HCT116 (cell line): ENCODE data around the gene CPA5. TPM values are rescaled to one million over a fixed set of nuclear protein-coding genes. Genes with fewer than 3 reads are reported as not detected.

Experiments
- ATAC-seq: fragments of 200-7000 bp; cut with Tn5 transposase; 2 replicates; pipeline ENCODE4 v1.9.1; 2020; ENCODE audit warnings: mild to moderate bottlenecking, moderate library complexity
- BruUV-seq: library from RNA; stranded (reverse); fragments of 400-500 nt; replicated peaks from 2 replicates; lab custom pipeline; 2021; lab: Mats Ljungman, UMichigan
- CTCF ChIA-PET: fragments of 300-600 bp; sonication (Branson Sonifier 250); formaldehyde crosslinking; loops from one replicate; lab custom pipeline; 2021; ENCODE audit warnings: antibody characterized with exemption; lab: Charles Lee
- POLR2A ChIA-PET: fragments of 300-600, 350-600 bp; sonication (Branson Sonifier 250); formaldehyde crosslinking; loops from one replicate; lab custom pipeline; 2021; ENCODE audit warnings: antibody characterized with exemption; lab: Charles Lee
- RAD21 ChIA-PET, 2 experiments: fragments of 300-600 bp; sonication (Branson Sonifier 250); formaldehyde crosslinking; loops; one replicate each; lab custom pipeline; 2023; ENCODE audit warnings: low total read pairs in 2 of 2; ENCODE audit not compliant: uncharacterized antibody in 2 of 2, unreplicated experiment in 2 of 2, low non-redundant PET in 1 of 2; lab: Charles Lee
- DNase-seq: peaks from one replicate; pipeline ENCODE4 v3.0.0-alpha.2; 2010; ENCODE audit warnings: low read depth, low spot score
- H2AFZ ChIP-seq: fragments of 200-600 bp; shearing (Covaris generic), sonication (generic); 2 replicates; pipeline ENCODE4 v1.6.1; 2017; ENCODE audit warnings: low read depth, mixed run types, mixed read lengths, antibody characterized with exemption, low read length; ENCODE audit not compliant: poor library complexity, severe bottlenecking
- H3K27ac ChIP-seq: 2 replicates; pipeline ENCODE4 v1.5.1; 2012; ENCODE audit warnings: low read depth, low read length
- H3K27me3 ChIP-seq: fragments of 200-600 bp; sonication (generic); 2 replicates; pipeline ENCODE4 v1.6.1; 2016; ENCODE audit warnings: mixed run types, low read length, mixed read lengths; ENCODE audit not compliant: insufficient read depth
- H3K36me3 ChIP-seq, 2 experiments: fragments of 200-500 bp in 1 of 2; fragments of 200-600 bp in 1 of 2; sonication (Bioruptor generic) in 1 of 2; sonication (generic) in 1 of 2; 2 replicates each; pipeline versions ENCODE4 v1.5.1 to v1.6.1; 2014 to 2016; ENCODE audit warnings: low read length in 2 of 2, inconsistent platforms in 1 of 2, mixed read lengths in 1 of 2, mixed run types in 1 of 2; ENCODE audit not compliant: insufficient read depth in 2 of 2, control insufficient read depth in 1 of 2
- H3K4me1 ChIP-seq, 2 experiments: fragments of 200-600 bp in 1 of 2; sonication (generic) in 1 of 2; 2 replicates each; pipeline versions ENCODE4 v1.5.1 to v1.6.1; 2012 to 2017; ENCODE audit warnings: low read length in 2 of 2, inconsistent platforms in 1 of 2, mild to moderate bottlenecking in 1 of 2, mixed read lengths in 1 of 2, mixed run types in 1 of 2, moderate library complexity in 1 of 2; ENCODE audit not compliant: insufficient read depth in 2 of 2, control insufficient read depth in 1 of 2
- H3K4me2 ChIP-seq: fragments of 200-600 bp; sonication (generic); 2 replicates; pipeline ENCODE4 v1.6.1; 2017; ENCODE audit warnings: mixed run types, low read length, mixed read lengths
- H3K4me3 ChIP-seq, 2 experiments: fragments of 200-600 bp in 1 of 2; sonication (generic) in 1 of 2; replicated peaks in 1 of 2; 2 replicates each; pipeline ENCODE4 v1.5.1; 2011 to 2016; ENCODE audit warnings: low read length in 2 of 2, control low read depth in 1 of 2, low read depth in 1 of 2, mild to moderate bottlenecking in 1 of 2, mixed read lengths in 1 of 2, mixed run types in 1 of 2
- H3K79me2 ChIP-seq: fragments of 200-600 bp; sonication (generic); 2 replicates; pipeline ENCODE4 v1.6.1; 2017; ENCODE audit warnings: mild to moderate bottlenecking, mixed run types, low read length, moderate library complexity, mixed read lengths; ENCODE audit not compliant: insufficient read depth
- H3K9ac ChIP-seq: fragments of 200-600 bp; sonication (generic); 2 replicates; pipeline ENCODE4 v1.6.1; 2016; ENCODE audit warnings: low read length, mixed read lengths
- H3K9me2 ChIP-seq: fragments of 200-600 bp; sonication (generic), shearing (Covaris generic); 2 replicates; pipeline ENCODE4 v1.6.1; 2017; ENCODE audit warnings: mixed run types, mild to moderate bottlenecking, moderate library complexity; ENCODE audit not compliant: insufficient read depth
- H3K9me3 ChIP-seq, 2 experiments: fragments of 200-500 bp in 1 of 2; fragments of 200-600 bp in 1 of 2; sonication (Bioruptor generic) in 1 of 2; sonication (generic) in 1 of 2; 2 replicates each; pipeline ENCODE4 v1.6.1; 2014 to 2017; ENCODE audit warnings: low read length in 2 of 2, mixed read lengths in 2 of 2, inconsistent platforms in 1 of 2, low read depth in 1 of 2, mild to moderate bottlenecking in 1 of 2, mixed run types in 1 of 2, moderate library complexity in 1 of 2; ENCODE audit not compliant: control insufficient read depth in 1 of 2, insufficient read depth in 1 of 2
- H4K20me1 ChIP-seq: fragments of 200-600 bp; sonication (generic), shearing (Covaris generic); 2 replicates; pipeline ENCODE4 v1.6.1; 2017; ENCODE audit warnings: mixed run types, mild to moderate bottlenecking, moderate library complexity; ENCODE audit not compliant: insufficient read depth
- ATF3 ChIP-seq: IDR thresholded peaks from 2 replicates; pipeline ENCODE4 v1.6.1; 2012
- CEBPB ChIP-seq: IDR thresholded peaks from 2 replicates; pipeline ENCODE4 v1.6.1; 2012; ENCODE audit warnings: low read depth
- CTCF ChIP-seq, 3 experiments: fragments of 200-600 bp in 1 of 3; sonication (generic) in 1 of 3; IDR thresholded peaks in 2 of 3; conservative IDR thresholded peaks in 1 of 3; 2 replicates each; pipeline ENCODE4 v1.5.1; 2012 to 2017; ENCODE audit warnings: low read depth in 2 of 3, low read length in 2 of 3, antibody characterized with exemption in 1 of 3, borderline replicate concordance in 1 of 3, control low read depth in 1 of 3, mild to moderate bottlenecking in 1 of 3, mixed read lengths in 1 of 3, mixed run types in 1 of 3, moderate library complexity in 1 of 3; ENCODE audit not compliant: insufficient read depth in 1 of 3
- EGR1 ChIP-seq: IDR thresholded peaks from 2 replicates; pipeline ENCODE4 v1.6.1; 2012; ENCODE audit warnings: low read depth
- ELF1 ChIP-seq: IDR thresholded peaks from 2 replicates; pipeline ENCODE4 v1.6.1; 2012; ENCODE audit warnings: low read depth, borderline replicate concordance
- FOSL1 ChIP-seq: IDR thresholded peaks from 2 replicates; pipeline ENCODE4 v1.6.1; 2012; ENCODE audit warnings: low read depth
- JUND ChIP-seq: IDR thresholded peaks from 2 replicates; pipeline ENCODE4 v1.6.1; 2012
- RAD21 ChIP-seq: IDR thresholded peaks from 2 replicates; pipeline ENCODE4 v1.6.1; 2012; ENCODE audit warnings: low read depth, mild to moderate bottlenecking
- REST ChIP-seq: IDR thresholded peaks from 2 replicates; pipeline ENCODE4 v1.6.1; 2012; ENCODE audit warnings: low read depth
- SIN3A ChIP-seq: IDR thresholded peaks from 2 replicates; pipeline ENCODE4 v1.6.1; 2012; ENCODE audit warnings: low read depth
- SRF ChIP-seq: IDR thresholded peaks from 2 replicates; pipeline ENCODE4 v1.6.1; 2012; ENCODE audit warnings: low read depth
- TCF7L2 ChIP-seq: IDR thresholded peaks from 2 replicates; pipeline ENCODE4 v1.7.0; 2011; ENCODE audit warnings: borderline replicate concordance, inconsistent platforms; ENCODE audit not compliant: insufficient read depth, insufficient read length; ENCODE audit errors: extremely low read depth
- YY1 ChIP-seq: IDR thresholded peaks from 2 replicates; pipeline ENCODE4 v1.6.1; 2011; ENCODE audit warnings: low read length, low read depth, moderate library complexity, mild to moderate bottlenecking; ENCODE audit not compliant: insufficient replicate concordance; ENCODE audit errors: extremely low read depth
- ZBTB33 ChIP-seq: IDR thresholded peaks from 2 replicates; pipeline ENCODE4 v1.6.1; 2011; ENCODE audit warnings: mild to moderate bottlenecking, low read length, moderate library complexity; ENCODE audit not compliant: insufficient replicate concordance; ENCODE audit errors: extremely low read depth
- ZFX ChIP-seq: fragments of 450-650 bp; IDR thresholded peaks from 2 replicates; pipeline ENCODE4 v1.6.1; 2017
- intact Hi-C: fragments of 100-400 bp; cut with micrococcal nuclease; formaldehyde crosslinking; loops from 2 replicates; pipeline ENCODE4 v1.10.0; 2022
- total RNA-seq: library from RNA; stranded (reverse); gene quantifications from one replicate; pipeline ENCODE4 v1.2.1, GENCODE V29; 2021; ENCODE audit not compliant: unreplicated experiment

Gene CPA5
- total RNA-seq, 1 experiment from 2014 or later: not detected

GRCh38 chr7:130309986-130310385 is 34.6 kb upstream of the CPA5 start (continued):
- TF ChIP-seq YY1: no peak

- POLR2A ChIA-PET: no interaction called here
- TF ChIP-seq ZFX (no peak), ZBTB33 (no peak), JUND (no peak), ATF3 (no peak), SIN3A (no peak), CTCF (IDR thresholded peaks at IDR 0.05 in 2 of 3, conservative IDR thresholded peaks at IDR 0.05 in 1 of 3; ENCODE audit: borderline replicate concordance in 1 of 3, insufficient read depth in 1 of 3, low read depth in 2 of 3, low read length in 2 of 3) (no peak), TCF7L2 (no peak), CEBPB (no peak), FOSL1 (no peak), SRF (no peak), ELF1 (no peak), EGR1 (no peak), REST (no peak), RAD21 (no peak)
- ATAC-seq: no peak
- CTCF ChIA-PET: no interaction called here
- H3K4me2 ChIP-seq: no peak overlapping the region
- no peaks in the 10 kb centered on the region for H3K79me2 ChIP-seq
- no peaks in the 10 kb centered on the region for H3K9me3 ChIP-seq
- intact Hi-C loops: no loop called here
- no peaks in the 10 kb centered on the region for H3K4me1 ChIP-seq
- RAD21 ChIA-PET: no interaction called here
- peaks cover 0 to 25% of the 10 kb centered on the region in 2 experiments; a peak in 1 of 4 replicates for H3K36me3 ChIP-seq
- no TSS peak for BruUV-seq
- no peak overlapping the region for H3K4me3 ChIP-seq
- no peaks in the 10 kb centered on the region for H4K20me1 ChIP-seq
- H3K27me3 ChIP-seq: no peaks in the 10 kb centered on the region
- H3K9me2 ChIP-seq: no peaks in the 10 kb centered on the region
- H3K9ac ChIP-seq: no peak overlapping the region
- H2AFZ ChIP-seq: no peak overlapping the region
- DNase-seq: no peak
- no peak overlapping the region for H3K27ac ChIP-seq
Measured at GRCh38 chr7:130314305-130314704, 30.3 kb upstream of the CPA5 start.
